BJ (cell line): ENCODE data around the gene HDDC3. TPM values are rescaled to one million over a fixed set of nuclear protein-coding genes. Genes with fewer than 3 reads are reported as not detected.

Source experiments
- CTCF ChIA-PET: fragments of 350-600 bp; formaldehyde crosslinking; extraction: SDS; loops from one replicate; lab custom pipeline; 2021; ENCODE audit warnings: antibody characterized with exemption, inconsistent platforms; lab: Yijun Ruan, JAX
- POLR2A ChIA-PET: fragments of 300-600 bp; sonication (Branson Sonifier 250); formaldehyde crosslinking; extraction: SDS; loops from one replicate; lab custom pipeline; 2021; ENCODE audit warnings: antibody characterized with exemption; lab: Charles Lee
- DNase-seq: peaks from one replicate; pipeline ENCODE4 v3.0.0-alpha.2; 2011; ENCODE audit warnings: low read depth
- H3K27me3 ChIP-seq: 2 replicates; pipeline ENCODE4 v1.6.0; 2011; ENCODE audit warnings: low read length; ENCODE audit not compliant: control insufficient read depth, insufficient read depth
- H3K36me3 ChIP-seq: 2 replicates; pipeline ENCODE4 v1.5.1; 2011; ENCODE audit warnings: low read length; ENCODE audit not compliant: control insufficient read depth, insufficient read depth
- H3K4me3 ChIP-seq: 2 replicates; pipeline ENCODE4 v1.5.1; 2011; ENCODE audit warnings: low read depth, mild to moderate bottlenecking, control low read depth, low read length
- CTCF ChIP-seq: IDR thresholded peaks from 2 replicates; pipeline ENCODE4 v1.5.1; 2011; ENCODE audit warnings: low read depth, mild to moderate bottlenecking, control low read depth, inconsistent platforms, low read length, moderate library complexity; ENCODE audit not compliant: insufficient read depth
- polyA plus RNA-seq: library from polyadenylated mRNA; depleted of rRNA; stranded (reverse); fragments of >200 nt; gene quantifications from 2 replicates; pipeline ENCODE4 v1.2.3, GENCODE V29; 2011

Gene HDDC3
- polyA plus RNA-seq, 1 experiment: 12.3 TPM

- H3K36me3 ChIP-seq: peaks cover 22% of the 10 kb centered on the region
- TF ChIP-seq CTCF: no peak
- no peaks in the 10 kb centered on the region for H3K27me3 ChIP-seq
- POLR2A ChIA-PET: no interaction called here
- H3K4me3 ChIP-seq: no peak overlapping the region
- no peak for DNase-seq
- CTCF ChIA-PET: interaction anchor here (0.6 to 9.7 kb wide), 3 partner anchors 8 to 245 kb away, joined by 3 to 73 read pairs (median 5); partner anchors contain the start of gene FES
Observed at GRCh38 chr15:90893175-90894090, 38.9 kb downstream of the HDDC3 start.

- CTCF ChIA-PET: interaction anchor here (1.5 kb wide), 1 partner anchor 9 kb away, joined by 5 read pairs; no protein-coding TSS in a partner anchor
- Histone ChIP-seq H3K27me3 (no peaks in the 10 kb centered on the region), H3K4me3 (no peak overlapping the region), H3K36me3 (peaks cover 22% of the 10 kb centered on the region)
- TF ChIP-seq CTCF: no peak
- POLR2A ChIA-PET: no interaction called here
- no peak for DNase-seq
Observed at GRCh38 chr15:90892498-90893174, 39.7 kb downstream of the HDDC3 start.

GRCh38 chr15:90892023-90892422, 40.3 kb downstream of the HDDC3 start:
- CTCF ChIA-PET: interaction anchor here (1.5 kb wide), 1 partner anchor 10 kb away, joined by 5 read pairs; no protein-coding TSS in a partner anchor
- Histone ChIP-seq H3K27me3 (no peaks in the 10 kb centered on the region), H3K4me3 (no peak overlapping the region), H3K36me3 (peaks cover 22% of the 10 kb centered on the region)
- POLR2A ChIA-PET: no interaction called here
- TF ChIP-seq CTCF: no peak
- DNase-seq: no peak

- peaks cover 23% of the 10 kb centered on the region for H3K36me3 ChIP-seq
- no peak overlapping the region for H3K4me3 ChIP-seq
- H3K27me3 ChIP-seq: no peaks in the 10 kb centered on the region
- ChIA-PET POLR2A (no interaction called here), CTCF (no interaction called here)
- DNase-seq: no peak
- no peak for TF ChIP-seq CTCF
Observed at GRCh38 chr15:90891346-90891949, 40.9 kb downstream of the HDDC3 start.
